GM23338 (cell line): ENCODE measurements around the gene C16orf95. TPM values are rescaled to one million over a fixed set of nuclear protein-coding genes. Genes with fewer than 3 reads are reported as not detected.

Experiments
- ATAC-seq: fragments of 200-7000 bp; cut with Tn5 transposase; 3 replicates; pipeline ENCODE4 v1.9.1; 2020
- DNase-seq: peaks from one replicate; pipeline ENCODE4 v3.0.0-alpha.2; 2015; ENCODE audit warnings: low spot score
- H2AFZ ChIP-seq: fragments of 200-600 bp; sonication (generic); 2 replicates; pipeline ENCODE4 v1.8.0; 2016; ENCODE audit warnings: antibody characterized with exemption, mild to moderate bottlenecking, moderate library complexity
- H3F3A ChIP-seq: fragments of 200-600 bp; sonication (generic); replicated peaks from 2 replicates; pipeline ENCODE4 v1.8.0; 2017; ENCODE audit warnings: antibody characterized with exemption, mixed run types, low read depth
- H3K27ac ChIP-seq: fragments of 200-600 bp; sonication (generic); 2 replicates; pipeline ENCODE4 v1.6.1; 2016; ENCODE audit warnings: low read depth
- H3K27me3 ChIP-seq: fragments of 200-600 bp; sonication (generic); 2 replicates; pipeline ENCODE4 v1.8.0; 2016; ENCODE audit warnings: mild to moderate bottlenecking, mixed run types, moderate library complexity; ENCODE audit not compliant: insufficient read depth
- H3K36me3 ChIP-seq: fragments of 200-600 bp; sonication (generic); 2 replicates; pipeline ENCODE4 v1.8.0; 2016; ENCODE audit warnings: mild to moderate bottlenecking; ENCODE audit not compliant: insufficient read depth
- H3K4me1 ChIP-seq: fragments of 200-600 bp; sonication (generic); 2 replicates; pipeline ENCODE4 v1.8.0; 2016; ENCODE audit warnings: mild to moderate bottlenecking, moderate library complexity; ENCODE audit not compliant: insufficient read depth
- H3K4me2 ChIP-seq: fragments of 200-600 bp; sonication (generic); 2 replicates; pipeline ENCODE4 v1.7.1; 2017; ENCODE audit warnings: mixed run types
- H3K4me3 ChIP-seq: fragments of 200-600 bp; sonication (generic); 2 replicates; pipeline ENCODE4 v1.6.1; 2016; ENCODE audit warnings: mixed run types
- H3K79me2 ChIP-seq: fragments of 200-600 bp; sonication (generic); replicated peaks from 2 replicates; pipeline ENCODE4 v1.8.0; 2017; ENCODE audit warnings: mild to moderate bottlenecking; ENCODE audit not compliant: insufficient read depth
- H3K9me2 ChIP-seq: fragments of 200-600 bp; sonication (generic); 2 replicates; pipeline ENCODE4 v1.8.0; 2017; ENCODE audit not compliant: insufficient read depth
- H4K20me1 ChIP-seq: fragments of 200-600 bp; sonication (generic); replicated peaks from 2 replicates; pipeline ENCODE4 v1.8.0; 2017; ENCODE audit warnings: mild to moderate bottlenecking; ENCODE audit not compliant: insufficient read depth
- H3K27ac Mint-ChIP-seq: 2 replicates; pipeline ENCODE4 v1.8.0; 2020; ENCODE audit warnings: inconsistent platforms, mild to moderate bottlenecking, moderate library complexity, mixed read lengths
- H3K27me3 Mint-ChIP-seq: 3 replicates; pipeline ENCODE4 v1.8.0; 2022; ENCODE audit warnings: low read depth, mild to moderate bottlenecking, moderate library complexity, mixed read lengths, inconsistent platforms; ENCODE audit not compliant: insufficient read depth, poor library complexity
- H3K36me3 Mint-ChIP-seq: 3 replicates; pipeline ENCODE4 v1.8.0; 2021; ENCODE audit warnings: low read depth, mild to moderate bottlenecking, inconsistent platforms, moderate library complexity, mixed read lengths
- H3K4me1 Mint-ChIP-seq: 3 replicates; pipeline ENCODE4 v1.8.0; 2020; ENCODE audit warnings: mild to moderate bottlenecking, inconsistent platforms, mixed read lengths
- H3K4me3 Mint-ChIP-seq: 3 replicates; pipeline ENCODE4 v1.8.0; 2021; ENCODE audit warnings: moderate library complexity, mild to moderate bottlenecking, inconsistent platforms, mixed read lengths
- H3K9me3 Mint-ChIP-seq: 3 replicates; pipeline ENCODE4 v1.8.0; 2020; ENCODE audit warnings: moderate library complexity, mild to moderate bottlenecking, inconsistent platforms, mixed read lengths
- CREB1 ChIP-seq: fragments of 250-450 bp; sonication (Bioruptor Pico); IDR thresholded peaks from 2 replicates; pipeline ENCODE4 v1.5.0; 2020; ENCODE audit warnings: low read depth, mild to moderate bottlenecking, moderate library complexity
- CTCF ChIP-seq, 2 experiments: fragments of 200-600 bp in 1 of 2; sonication (generic) in 1 of 2; conservative IDR thresholded peaks; 2 replicates each; pipeline versions ENCODE4 v1.5.1 to v1.6.1; 2016 to 2017; ENCODE audit warnings: antibody characterized with exemption in 2 of 2, low read depth in 2 of 2, mild to moderate bottlenecking in 2 of 2, moderate library complexity in 1 of 2
- ETS1 ChIP-seq: IDR thresholded peaks from 2 replicates; pipeline ENCODE4 v1.6.1; 2016; ENCODE audit warnings: antibody characterized with exemption
- EZH2 ChIP-seq: fragments of 200-600 bp; sonication (generic); IDR thresholded peaks from one replicate; pipeline ENCODE4 v1.8.0; 2017; ENCODE audit warnings: antibody characterized with exemption, mild to moderate bottlenecking, low read depth; ENCODE audit not compliant: unreplicated experiment
- EZH2phosphoT487 ChIP-seq: fragments of 200-600 bp; sonication (generic); IDR thresholded peaks from one replicate; pipeline ENCODE4 v1.8.1; 2018; ENCODE audit warnings: antibody characterized with exemption; ENCODE audit not compliant: unreplicated experiment
- JUNB ChIP-seq: IDR thresholded peaks from one replicate; pipeline ENCODE4 v1.6.1; 2016; ENCODE audit warnings: antibody characterized with exemption; ENCODE audit not compliant: unreplicated experiment
- NANOG ChIP-seq: IDR thresholded peaks from 2 replicates; pipeline ENCODE4 v1.6.1; 2016; ENCODE audit warnings: antibody characterized with exemption, borderline replicate concordance
- POLR2AphosphoS5 ChIP-seq: IDR thresholded peaks from 2 replicates; pipeline ENCODE4 v1.6.1; 2016; ENCODE audit warnings: antibody characterized with exemption, low read depth
- REST ChIP-seq: IDR thresholded peaks from one replicate; pipeline ENCODE4 v1.6.1; 2018; ENCODE audit warnings: antibody characterized with exemption; ENCODE audit not compliant: unreplicated experiment
- STAT1 ChIP-seq: IDR thresholded peaks from one replicate; pipeline ENCODE4 v1.6.1; 2016; ENCODE audit warnings: antibody characterized with exemption; ENCODE audit not compliant: unreplicated experiment
- ZNF114 ChIP-seq: fragments of 250-450 bp; sonication (Bioruptor Pico); IDR thresholded peaks from 2 replicates; pipeline ENCODE4 v1.5.0; 2020; ENCODE audit warnings: mild to moderate bottlenecking, moderate library complexity
- ZNF331 ChIP-seq: fragments of 250-450 bp; sonication (Bioruptor Pico); IDR thresholded peaks from 2 replicates; pipeline ENCODE4 v1.5.0; 2020; ENCODE audit warnings: low read depth, mild to moderate bottlenecking, moderate library complexity
- ZNF462 ChIP-seq: fragments of 250-450 bp; sonication (Bioruptor Pico); IDR thresholded peaks from 2 replicates; pipeline ENCODE4 v1.5.0; 2020; ENCODE audit warnings: mild to moderate bottlenecking, moderate library complexity
- polyA plus RNA-seq: library from polyadenylated mRNA; unstranded; fragments of >200 nt; fragmentation: Nextera tagmentation; extraction: Ambion mirVana; gene quantifications from 2 replicates; pipeline ENCODE4 v1.2.1, GENCODE V29; 2016
- total RNA-seq: library from RNA; depleted of rRNA; stranded (reverse); fragments of >200 nt; shearing (Covaris generic); gene quantifications from 2 replicates; pipeline ENCODE4 v1.2.3, GENCODE V29; 2014

C16orf95 gene
- total and polyA plus RNA-seq, 2 experiments from 2014 or later: 1.2 to 3.9 TPM

GRCh38 chr16:87309620-87310525 lies 7.3 kb downstream of the C16orf95 start:
- H3K4me1 ChIP-seq: 0 out of 2 replicates have a peak, but pooled peaks cover 4% of the 10 kb centered on the region
- H3K36me3 ChIP-seq: no peaks in the 10 kb centered on the region
- H3K36me3 Mint-ChIP-seq: peaks cover 6% of the 10 kb centered on the region; the same call in 2 of the 3 replicates
- no peak for DNase-seq
- H3K9me3 Mint-ChIP-seq: peaks cover 5% of the 10 kb centered on the region
- H3K4me3 ChIP-seq: no peak overlapping the region
- no peaks in the 10 kb centered on the region for H3K27me3 ChIP-seq
- no peaks in the 10 kb centered on the region for H3K9me2 ChIP-seq
- ATAC-seq: no peak
- peaks cover 2% of the 10 kb centered on the region for H3K27me3 Mint-ChIP-seq
- H3K27ac Mint-ChIP-seq: no peak overlapping the region
- peaks cover 14% of the 10 kb centered on the region for H3K4me1 Mint-ChIP-seq
- no peaks in the 10 kb centered on the region for H3K79me2 ChIP-seq
- TF ChIP-seq CREB1 (CRISPR knock-in tag): no peak
- TF ChIP-seq EZH2phosphoT487: no peak
- no peak for TF ChIP-seq ZNF114 (CRISPR knock-in tag)
- TF ChIP-seq ETS1: no peak
- no peak for TF ChIP-seq NANOG
- no peak for TF ChIP-seq CTCF (conservative IDR thresholded peaks at IDR 0.05; ENCODE audit: low read depth in 2 of 2)
- no peak for TF ChIP-seq EZH2
- no peak for TF ChIP-seq ZNF462
- TF ChIP-seq JUNB: no peak
- TF ChIP-seq POLR2AphosphoS5: no peak
- no peak for TF ChIP-seq ZNF331 (CRISPR knock-in tag)
- no peak for TF ChIP-seq REST
- TF ChIP-seq STAT1: no peak
- H3F3A ChIP-seq: no peaks in the 10 kb centered on the region
- no peak overlapping the region for H3K4me3 Mint-ChIP-seq
- no peaks in the 10 kb centered on the region for H4K20me1 ChIP-seq
- no peak overlapping the region for H3K4me2 ChIP-seq
- H3K27ac ChIP-seq: no peak overlapping the region
- no peak overlapping the region for H2AFZ ChIP-seq
